GM23338 (cell line): ENCODE measurements around the gene OXER1.

Source experiments
- CREB1 ChIP-seq: fragments of 250-450 bp; sonication (Bioruptor Pico); IDR thresholded peaks from 2 replicates; pipeline ENCODE4 v1.5.0; 2020; ENCODE audit warnings: low read depth, mild to moderate bottlenecking, moderate library complexity
- CTCF ChIP-seq, 2 experiments: fragments of 200-600 bp in 1 of 2; sonication (generic) in 1 of 2; conservative IDR thresholded peaks; 2 replicates each; pipeline versions ENCODE4 v1.5.1 to v1.6.1; 2016 to 2017; ENCODE audit warnings: antibody characterized with exemption in 2 of 2, low read depth in 2 of 2, mild to moderate bottlenecking in 2 of 2, moderate library complexity in 1 of 2
- ETS1 ChIP-seq: IDR thresholded peaks from 2 replicates; pipeline ENCODE4 v1.6.1; 2016; ENCODE audit warnings: antibody characterized with exemption
- EZH2 ChIP-seq: fragments of 200-600 bp; sonication (generic); IDR thresholded peaks from one replicate; pipeline ENCODE4 v1.8.0; 2017; ENCODE audit warnings: antibody characterized with exemption, mild to moderate bottlenecking, low read depth; ENCODE audit not compliant: unreplicated experiment
- EZH2phosphoT487 ChIP-seq: fragments of 200-600 bp; sonication (generic); IDR thresholded peaks from one replicate; pipeline ENCODE4 v1.8.1; 2018; ENCODE audit warnings: antibody characterized with exemption; ENCODE audit not compliant: unreplicated experiment
- POLR2AphosphoS5 ChIP-seq: IDR thresholded peaks from 2 replicates; pipeline ENCODE4 v1.6.1; 2016; ENCODE audit warnings: antibody characterized with exemption, low read depth
- REST ChIP-seq: IDR thresholded peaks from one replicate; pipeline ENCODE4 v1.6.1; 2018; ENCODE audit warnings: antibody characterized with exemption; ENCODE audit not compliant: unreplicated experiment
- STAT1 ChIP-seq: IDR thresholded peaks from one replicate; pipeline ENCODE4 v1.6.1; 2016; ENCODE audit warnings: antibody characterized with exemption; ENCODE audit not compliant: unreplicated experiment
- ZNF462 ChIP-seq: fragments of 250-450 bp; sonication (Bioruptor Pico); IDR thresholded peaks from 2 replicates; pipeline ENCODE4 v1.5.0; 2020; ENCODE audit warnings: mild to moderate bottlenecking, moderate library complexity

GRCh38 chr2:42733852-42734251 lies 30.1 kb downstream of the OXER1 start:
- TF ChIP-seq EZH2phosphoT487 (no peak), CTCF (conservative IDR thresholded peaks at IDR 0.05; ENCODE audit: low read depth in 2 of 2) (no peak), POLR2AphosphoS5 (no peak), EZH2 (no peak), REST (no peak), ZNF462 (no peak), STAT1 (no peak), CREB1 (CRISPR knock-in tag) (no peak), ETS1 (no peak)
